VCaP (cell line): Measurements from ENCODE around the gene TAOK1.
"Not testable (repeated sequence)": the region's sequence is repeated elsewhere in the genome, so short reads cannot be mapped to it uniquely, and the experiment has no call there.

ENCODE experiments used
- H3K27ac ChIP-seq: fragments of 450-650 bp; 2 replicates; pipeline ENCODE4 v1.5.1; 2017
- TF ChIP-seq, protein P1 (sequence below): fragments of 450-650 bp; conservative IDR thresholded peaks from 2 replicates; pipeline ENCODE4 v1.5.1; 2017; ENCODE audit warnings: mild to moderate bottlenecking, moderate library complexity

Gene TAOK1

GRCh38 chr17:29474297-29474696, 84.1 kb downstream of the TAOK1 start:
- no peak overlapping the region for H3K27ac ChIP-seq
- TF ChIP-seq, protein P1, sequence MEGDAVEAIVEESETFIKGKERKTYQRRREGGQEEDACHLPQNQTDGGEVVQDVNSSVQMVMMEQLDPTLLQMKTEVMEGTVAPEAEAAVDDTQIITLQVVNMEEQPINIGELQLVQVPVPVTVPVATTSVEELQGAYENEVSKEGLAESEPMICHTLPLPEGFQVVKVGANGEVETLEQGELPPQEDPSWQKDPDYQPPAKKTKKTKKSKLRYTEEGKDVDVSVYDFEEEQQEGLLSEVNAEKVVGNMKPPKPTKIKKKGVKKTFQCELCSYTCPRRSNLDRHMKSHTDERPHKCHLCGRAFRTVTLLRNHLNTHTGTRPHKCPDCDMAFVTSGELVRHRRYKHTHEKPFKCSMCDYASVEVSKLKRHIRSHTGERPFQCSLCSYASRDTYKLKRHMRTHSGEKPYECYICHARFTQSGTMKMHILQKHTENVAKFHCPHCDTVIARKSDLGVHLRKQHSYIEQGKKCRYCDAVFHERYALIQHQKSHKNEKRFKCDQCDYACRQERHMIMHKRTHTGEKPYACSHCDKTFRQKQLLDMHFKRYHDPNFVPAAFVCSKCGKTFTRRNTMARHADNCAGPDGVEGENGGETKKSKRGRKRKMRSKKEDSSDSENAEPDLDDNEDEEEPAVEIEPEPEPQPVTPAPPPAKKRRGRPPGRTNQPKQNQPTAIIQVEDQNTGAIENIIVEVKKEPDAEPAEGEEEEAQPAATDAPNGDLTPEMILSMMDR = no peak

DNA sequence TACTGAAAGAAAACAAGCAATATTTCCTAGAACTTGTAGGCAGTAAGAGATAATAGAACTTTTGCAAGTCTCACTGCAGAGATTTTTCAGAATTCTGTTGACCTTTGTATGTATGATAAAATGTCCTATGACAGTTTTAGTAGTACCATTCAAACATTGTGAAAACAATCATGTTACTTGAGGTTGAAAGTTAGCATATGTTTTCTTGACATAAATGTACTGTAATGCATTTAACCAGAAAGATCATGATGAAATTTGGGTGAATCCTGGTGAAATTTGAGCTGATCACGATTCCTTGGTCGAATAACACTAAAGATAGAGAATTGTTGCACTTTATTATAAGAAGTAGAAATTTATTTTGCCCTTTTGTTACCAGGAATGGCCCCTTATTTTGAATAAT, 85.7 kb downstream of the TAOK1 start:
- no peak overlapping the region for H3K27ac ChIP-seq
- TF ChIP-seq, protein P1 = no peak

GRCh38 chr17:29480249-29480928, 90.2 kb downstream of the TAOK1 start:
- not testable (repeated sequence) for H3K27ac ChIP-seq

GRCh38 chr17:29483503-29483902, 93.3 kb downstream of the TAOK1 start:
- peak overlapping the region; percentile 57 for H3K27ac ChIP-seq
- TF ChIP-seq, protein P1 = no peak

GRCh38 chr17:29495011-29495410, 104.8 kb downstream of the TAOK1 start:
- H3K27ac ChIP-seq = no peak overlapping the region
- TF ChIP-seq, protein P1 = no peak

- TF ChIP-seq, protein P1 = no peak
Measured at GRCh38 chr17:29504711-29505110, 114.5 kb downstream of the TAOK1 start.

DNA sequence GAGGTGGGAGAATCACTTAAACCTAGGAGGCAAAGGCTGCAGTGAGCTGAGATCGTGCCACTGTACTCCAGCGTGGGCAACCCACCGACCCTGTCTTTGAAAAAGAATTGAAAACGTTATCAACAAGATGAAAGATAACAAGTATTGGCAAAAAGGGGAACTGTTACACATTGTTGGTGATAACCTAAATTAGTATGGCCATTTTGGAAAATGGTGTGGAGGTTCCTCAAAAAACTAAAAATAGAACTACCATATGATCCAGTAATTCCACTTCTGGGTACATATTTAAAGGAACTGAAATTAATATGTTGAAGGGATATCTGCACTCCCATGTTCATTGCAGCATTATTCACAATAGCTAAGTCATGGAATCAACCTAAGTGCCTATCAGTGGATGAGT, 115.7 kb downstream of the TAOK1 start:
- no peak overlapping the region for H3K27ac ChIP-seq
- TF ChIP-seq, protein P1 = no peak

More at GRCh38 chr17:29504711-29505110, 114.5 kb downstream of the TAOK1 start:
- no peak overlapping the region for H3K27ac ChIP-seq

DNA sequence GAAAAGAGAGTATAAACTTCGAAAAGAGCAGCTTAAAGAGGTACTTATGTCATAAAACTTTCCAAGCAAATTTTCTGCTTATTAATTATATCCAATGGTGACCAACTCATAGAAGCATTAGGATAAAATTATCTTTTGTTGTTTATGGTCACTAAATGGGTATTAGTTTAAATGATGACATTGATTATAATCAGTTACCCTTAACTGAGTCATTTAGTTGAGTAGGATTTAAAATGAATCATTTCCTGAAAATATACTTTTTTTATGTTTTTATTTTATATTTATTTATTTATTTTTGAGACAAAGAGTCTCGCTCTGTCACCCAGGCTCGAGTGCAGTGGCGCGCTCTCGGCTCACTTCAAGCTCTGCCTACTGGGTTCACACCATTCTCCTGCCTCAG, 120.8 kb downstream of the TAOK1 start:
- no peak overlapping the region for H3K27ac ChIP-seq

More for the DNA sequence above, 120.8 kb downstream of the TAOK1 start:
- TF ChIP-seq, protein P1 = no peak
